Spleen (tissue), 11 donors: ENCODE results near the gene RASSF7. TPM values are rescaled to one million over a fixed set of nuclear protein-coding genes. Genes with fewer than 3 reads are reported as not detected.

Experiments
- DNase-seq: peaks from one replicate; pipeline ENCODE4 v3.0.0-alpha.2; 2020
- H3K27ac ChIP-seq, 8 donors: fragments of 200-600 bp; sonication (generic) in 7 of 8; 1 replicate in 4 of 8; 2 replicates in 4 of 8; pipeline versions ENCODE4 v1.5.0 to v1.8.0; 2016 to 2021; ENCODE audit warnings: inconsistent platforms in 4 of 8, mild to moderate bottlenecking in 4 of 8, moderate library complexity in 1 of 8
- H3K27me3 ChIP-seq, 7 donors: fragments of 200-600 bp; sonication (generic) in 6 of 7; replicated peaks in 1 of 7; 1 replicate in 4 of 7; 2 replicates in 3 of 7; pipeline versions ENCODE4 v1.5.0 to v1.8.0; 2016 to 2021; ENCODE audit warnings: inconsistent platforms in 3 of 7, mild to moderate bottlenecking in 1 of 7
- H3K36me3 ChIP-seq, 6 donors: fragments of 200-600 bp; sonication (generic) in 5 of 6; 1 replicate in 4 of 6; 2 replicates in 2 of 6; pipeline versions ENCODE4 v1.5.0 to v1.8.0; 2016 to 2021; ENCODE audit warnings: inconsistent platforms in 2 of 6
- H3K4me1 ChIP-seq, 6 donors: fragments of 200-600 bp; sonication (generic) in 5 of 6; 1 replicate in 3 of 6; 2 replicates in 3 of 6; pipeline versions ENCODE4 v1.5.0 to v1.8.0; 2016 to 2021; ENCODE audit warnings: inconsistent platforms in 3 of 6
- H3K4me3 ChIP-seq, 8 donors: fragments of 200-600 bp; sonication (generic) in 7 of 8; 1 replicate in 4 of 8; 2 replicates in 4 of 8; pipeline versions ENCODE4 v1.5.0 to v1.8.0; 2016 to 2021; ENCODE audit warnings: inconsistent platforms in 4 of 8, mild to moderate bottlenecking in 4 of 8, moderate library complexity in 2 of 8
- H3K9me3 ChIP-seq, 8 donors: fragments of 200-600 bp; sonication (generic) in 7 of 8; 1 replicate in 4 of 8; 2 replicates in 4 of 8; pipeline versions ENCODE4 v1.5.0 to v1.8.0; 2016 to 2021; ENCODE audit warnings: inconsistent platforms in 4 of 8
- CTCF ChIP-seq, 11 experiments: fragments of 200-600 bp in 7 of 11; fragments of 450-650 bp in 4 of 11; sonication (generic) in 4 of 11; IDR thresholded peaks in 8 of 11; conservative IDR thresholded peaks in 3 of 11; 1 replicate in 7 of 11; 2 replicates in 4 of 11; pipeline versions ENCODE4 v1.4.0 to v1.8.0; 2016 to 2021; ENCODE audit warnings: antibody characterized with exemption in 11 of 11, inconsistent platforms in 4 of 11, mild to moderate bottlenecking in 1 of 11
- POLR2A ChIP-seq, 3 donors: fragments of 450-650 bp; IDR thresholded peaks; one replicate each; pipeline ENCODE4 v1.5.1; 2017; ENCODE audit warnings: antibody characterized with exemption in 3 of 3, mild to moderate bottlenecking in 1 of 3
- POLR2AphosphoS5 ChIP-seq, 3 donors: sonication (generic); formaldehyde crosslinking; IDR thresholded peaks; one replicate each; pipeline ENCODE4 v1.5.1; 2017; ENCODE audit warnings: antibody characterized with exemption in 3 of 3
- WGBS, 5 donors: extraction: QIAGEN DNeasy Blood & Tissue Kit in 3 of 5; methylation state at CpG; one replicate each; pipeline versions ENCODE4 v1.1.5 to v1.1.7; 2013 to 2018; 5-methylcytosine and 5-hydroxymethylcytosine counted together
- intact Hi-C: fragments of 100-400 bp; cut with DNase I; formaldehyde crosslinking; loops from one replicate; pipeline ENCODE4 v1.15.0; 2023; ENCODE audit warnings: low total_unique reads
- polyA plus RNA-seq, 3 donors: library from polyadenylated mRNA; stranded (reverse); fragments of 200-250 nt; gene quantifications; one replicate each; pipeline ENCODE4 v1.2.1, GENCODE V29; 2013
- total RNA-seq, 7 donors: library from RNA; depleted of rRNA in 3 of 7; stranded (reverse); fragments of >200 nt in 3 of 7; fragmentation: NEBNext Ultra II Directional in 4 of 7; extraction: Animal tissue kit (Norgen Biotek cat#: 25700) in 4 of 7; gene quantifications; one replicate each; pipeline versions ENCODE4 v1.1.0 to v1.2.1, GENCODE V29; 2016 to 2021
- donor health status: healthy with polysubstance abuse.
- donor health status: DM: no; HTN: no; CAD: no; lungs with moderate emphysema.
- donor health status: DM: no; HTN: no; CAD: no.
- donor health status: Bipolar disorder and iron deficiency.
- donor health status: healthy.
- donor health status: DM: no; HTN: no; CAD: no.
- donor health status: DM: yes; HTN: yes; CAD: no.

Gene RASSF7
- total and polyA plus RNA-seq, 10 donors = 8.3 to 39.6 (median 26.6) TPM

GRCh38 chr11:528815-529727 is 31.7 kb upstream of the RASSF7 start:
- peaks cover 0 to 38% (median 26%) of the 10 kb centered on the region in 6 donors for H3K36me3 ChIP-seq
- H3K9me3 ChIP-seq = no peaks in the 10 kb centered on the region
- no peaks in the 10 kb centered on the region for H3K27me3 ChIP-seq
- no peak for DNase-seq
- no peak overlapping the region for H3K4me3 ChIP-seq
- TF ChIP-seq CTCF (IDR thresholded peaks at IDR 0.05 in 8 of 11, conservative IDR thresholded peaks at IDR 0.05 in 3 of 11) (no peak), POLR2A (IDR thresholded peaks at IDR 0.05) (no peak), POLR2AphosphoS5 (IDR thresholded peaks at IDR 0.05) (no peak)
- intact Hi-C loops = no loop called here
- H3K4me1 ChIP-seq = peaks cover 3 to 26% (median 18%) of the 10 kb centered on the region in 6 donors
- WGBS, 5 donors = 81 to 92% (median 88%) methylated on average over 7 to 29 of the region's 29 CpGs
- no peak overlapping the region for H3K27ac ChIP-seq

- DNase-seq = no peak
- WGBS, 5 donors = 87 to 97% (median 91%) methylated on average over 8 to 18 of the region's 18 CpGs
Observed at GRCh38 chr11:529728-530411, 30.9 kb upstream of the RASSF7 start.

GRCh38 chr11:530960-531831 is 29.6 kb upstream of the RASSF7 start:
- Histone ChIP-seq H3K27ac (peak overlapping the region in 1 of 8 donors; percentile 8), H3K4me3 (no peak overlapping the region), H3K4me1 (peaks cover 9 to 40% (median 31%) of the 10 kb centered on the region in 6 donors), H3K27me3 (peaks cover 0 to 5% (median 0%) of the 10 kb centered on the region in 7 donors), H3K9me3 (no peaks in the 10 kb centered on the region), H3K36me3 (peaks cover 0 to 38% (median 26%) of the 10 kb centered on the region in 6 donors)
- WGBS, 5 donors = 90 to 95% (median 94%) methylated on average over 17 to 28 of the region's 28 CpGs
- DNase-seq = peak; percentile 73
- intact Hi-C loops = no loop called here
- TF ChIP-seq POLR2AphosphoS5 (IDR thresholded peaks at IDR 0.05) (peak in 2 of 3 donors; percentile 7 to 10), POLR2A (IDR thresholded peaks at IDR 0.05) (no peak)

More at GRCh38 chr11:529728-530411, 30.9 kb upstream of the RASSF7 start:
- Histone ChIP-seq H3K36me3 (peaks cover 0 to 38% (median 26%) of the 10 kb centered on the region in 6 donors), H3K27ac (no peak overlapping the region), H3K9me3 (no peaks in the 10 kb centered on the region), H3K27me3 (no peaks in the 10 kb centered on the region), H3K4me3 (no peak overlapping the region), H3K4me1 (peaks cover 9 to 34% (median 25%) of the 10 kb centered on the region in 6 donors)
- intact Hi-C loops = no loop called here
- TF ChIP-seq POLR2AphosphoS5 (IDR thresholded peaks at IDR 0.05) (peak in 1 of 3 donors; percentile 18), CTCF (IDR thresholded peaks at IDR 0.05 in 8 of 11, conservative IDR thresholded peaks at IDR 0.05 in 3 of 11) (no peak), POLR2A (IDR thresholded peaks at IDR 0.05) (no peak)

GRCh38 chr11:531919-532526 is 28.7 kb upstream of the RASSF7 start:
- Histone ChIP-seq H3K9me3 (no peaks in the 10 kb centered on the region), H3K27me3 (peaks cover 0 to 13% (median 0%) of the 10 kb centered on the region in 7 donors), H3K4me1 (peaks cover 16 to 48% (median 39%) of the 10 kb centered on the region in 6 donors), H3K36me3 (peaks cover 0 to 38% (median 26%) of the 10 kb centered on the region in 6 donors), H3K27ac (peak overlapping the region in 2 of 8 donors; percentile 8 to 16), H3K4me3 (no peak overlapping the region)
- intact Hi-C loops = no loop called here
- WGBS, 5 donors = 51 to 85% (median 79%) methylated on average over 8 to 18 of the region's 18 CpGs
- no peak for TF ChIP-seq POLR2A (IDR thresholded peaks at IDR 0.05)
- no peak for TF ChIP-seq CTCF (IDR thresholded peaks at IDR 0.05 in 8 of 11, conservative IDR thresholded peaks at IDR 0.05 in 3 of 11)
- peak in 1 of 3 donors; percentile 43 for TF ChIP-seq POLR2AphosphoS5 (IDR thresholded peaks at IDR 0.05)
- DNase-seq = no peak
